Trophoblast cell (in vitro differentiated cells and primary cell): ENCODE results near the gene SCN7A.

Source experiments
- DNase-seq, 2 donors: peaks; one replicate each; pipeline ENCODE4 v3.0.0-alpha.2; 2016
- H2AFZ ChIP-seq: 2 replicates; pipeline ENCODE4 v1.6.1; 2013; ENCODE audit warnings: low read length, moderate library complexity, mild to moderate bottlenecking; ENCODE audit not compliant: insufficient read depth, poor library complexity
- H2AK5ac ChIP-seq: 2 replicates; pipeline ENCODE4 v1.6.1; 2013; ENCODE audit warnings: mild to moderate bottlenecking, low read length
- H2BK120ac ChIP-seq: 2 replicates; pipeline ENCODE4 v1.6.1; 2013; ENCODE audit warnings: low read length, mild to moderate bottlenecking, moderate library complexity; ENCODE audit not compliant: insufficient read depth, poor library complexity
- H2BK12ac ChIP-seq: 2 replicates; pipeline ENCODE4 v1.6.1; 2013; ENCODE audit warnings: mild to moderate bottlenecking, low read length, moderate library complexity
- H2BK5ac ChIP-seq: 2 replicates; pipeline ENCODE4 v1.6.1; 2013; ENCODE audit warnings: low read length, low read depth, moderate library complexity, mild to moderate bottlenecking; ENCODE audit not compliant: poor library complexity
- H3K14ac ChIP-seq: 2 replicates; pipeline ENCODE4 v1.6.1; 2013; ENCODE audit warnings: mild to moderate bottlenecking, low read length
- H3K18ac ChIP-seq: 2 replicates; pipeline ENCODE4 v1.6.1; 2013; ENCODE audit warnings: mild to moderate bottlenecking, low read length
- H3K23ac ChIP-seq: 2 replicates; pipeline ENCODE4 v1.6.1; 2013; ENCODE audit warnings: low read length
- H3K27ac ChIP-seq: 2 replicates; pipeline ENCODE4 v1.5.1; 2013; ENCODE audit warnings: low read depth, mild to moderate bottlenecking, inconsistent platforms, low read length, moderate library complexity
- H3K27me3 ChIP-seq: 2 replicates; pipeline ENCODE4 v1.6.1; 2013; ENCODE audit warnings: inconsistent platforms, mild to moderate bottlenecking, low read length, moderate library complexity; ENCODE audit not compliant: insufficient read depth
- H3K36me3 ChIP-seq, 2 experiments: 1 replicate in 1 of 2; 2 replicates in 1 of 2; pipeline ENCODE4 v1.6.1; 2013; ENCODE audit warnings: low read length in 2 of 2, mild to moderate bottlenecking in 2 of 2, moderate library complexity in 1 of 2; ENCODE audit not compliant: insufficient read depth in 2 of 2, control insufficient read depth in 1 of 2
- H3K4ac ChIP-seq: 2 replicates; pipeline ENCODE4 v1.6.1; 2013; ENCODE audit warnings: low read depth, mild to moderate bottlenecking, low read length, moderate library complexity
- H3K4me1 ChIP-seq, 2 experiments: 1 replicate in 1 of 2; 2 replicates in 1 of 2; pipeline ENCODE4 v1.6.1; 2013; ENCODE audit warnings: low read length in 2 of 2, mild to moderate bottlenecking in 2 of 2, moderate library complexity in 1 of 2; ENCODE audit not compliant: insufficient read depth in 2 of 2, control insufficient read depth in 1 of 2
- H3K4me2 ChIP-seq: 2 replicates; pipeline ENCODE4 v1.6.1; 2013; ENCODE audit warnings: inconsistent platforms, mild to moderate bottlenecking, low read length, moderate library complexity
- H3K4me3 ChIP-seq: 2 replicates; pipeline ENCODE4 v1.5.1; 2013; ENCODE audit warnings: mild to moderate bottlenecking, low read depth, low read length, inconsistent platforms
- H3K79me1 ChIP-seq: one replicate; pipeline ENCODE4 v1.6.1; 2013; ENCODE audit warnings: low read length
- H3K79me2 ChIP-seq: 2 replicates; pipeline ENCODE4 v1.6.1; 2013; ENCODE audit warnings: low read length, mild to moderate bottlenecking; ENCODE audit not compliant: control insufficient read depth, insufficient read depth, poor library complexity
- H3K9ac ChIP-seq: 2 replicates; pipeline ENCODE4 v1.6.1; 2013; ENCODE audit warnings: mild to moderate bottlenecking, low read length
- H3K9me3 ChIP-seq: 2 replicates; pipeline ENCODE4 v1.6.1; 2013; ENCODE audit warnings: low read depth, mild to moderate bottlenecking, control low read depth, inconsistent platforms, low read length; ENCODE audit not compliant: insufficient read depth
- H4K12ac ChIP-seq: 2 replicates; pipeline ENCODE4 v1.6.1; 2013; ENCODE audit warnings: low read depth, mild to moderate bottlenecking, low read length, moderate library complexity
- H4K8ac ChIP-seq: 2 replicates; pipeline ENCODE4 v1.6.1; 2013; ENCODE audit warnings: low read depth, mild to moderate bottlenecking, low read length, moderate library complexity
- H4K91ac ChIP-seq: one replicate; pipeline ENCODE4 v1.6.1; 2013; ENCODE audit warnings: low read depth, mild to moderate bottlenecking, low read length, moderate library complexity
- WGBS: extraction: QIAGEN DNeasy Blood & Tissue Kit; methylation state at CpG from one replicate; pipeline ENCODE4 v1.1.7; 2013; ENCODE audit warnings: missing lambda C conversion rate; ENCODE audit not compliant: insufficient read length, insufficient coverage; ENCODE audit errors: extremely low coverage; 5-methylcytosine and 5-hydroxymethylcytosine counted together

The SCN7A gene

GRCh38 chr2:166405569-166405926, 88.5 kb downstream of the SCN7A start:
- Histone ChIP-seq H3K79me2 (no peaks in the 10 kb centered on the region), H2BK5ac (no peak overlapping the region), H3K79me1 (no peaks in the 10 kb centered on the region), H3K4me3 (no peak overlapping the region), H3K4me1 (no peaks in the 10 kb centered on the region), H3K9ac (no peak overlapping the region), H3K27ac (no peak overlapping the region), H2BK12ac (no peak overlapping the region), H3K9me3 (no peaks in the 10 kb centered on the region), H4K8ac (no peak overlapping the region), H3K27me3 (no peaks in the 10 kb centered on the region), H4K91ac (no peak overlapping the region), H3K14ac (no peak overlapping the region), H2AFZ (no peak overlapping the region), H4K12ac (no peak overlapping the region), H2BK120ac (no peak overlapping the region), H2AK5ac (no peak overlapping the region), H3K36me3 (no peaks in the 10 kb centered on the region), H3K4me2 (no peak overlapping the region), H3K18ac (no peak overlapping the region), H3K23ac (no peak overlapping the region), H3K4ac (no peak overlapping the region)
- WGBS = no CpG with 5 or more reads among the region's 6 CpGs
- no peak for DNase-seq

GRCh38 chr2:166404831-166405568, 89.0 kb downstream of the SCN7A start:
- Histone ChIP-seq H3K23ac (no peak overlapping the region), H3K4me1 (no peaks in the 10 kb centered on the region), H2AK5ac (no peak overlapping the region), H3K9me3 (no peaks in the 10 kb centered on the region), H2BK12ac (no peak overlapping the region), H3K79me1 (no peaks in the 10 kb centered on the region), H3K27ac (no peak overlapping the region), H3K18ac (no peak overlapping the region), H3K9ac (no peak overlapping the region), H3K4me2 (no peak overlapping the region), H3K4ac (no peak overlapping the region), H3K4me3 (no peak overlapping the region), H3K27me3 (no peaks in the 10 kb centered on the region), H2AFZ (no peak overlapping the region), H3K36me3 (no peaks in the 10 kb centered on the region), H4K12ac (no peak overlapping the region), H4K91ac (no peak overlapping the region), H3K79me2 (no peaks in the 10 kb centered on the region), H3K14ac (no peak overlapping the region), H4K8ac (no peak overlapping the region), H2BK5ac (no peak overlapping the region), H2BK120ac (no peak overlapping the region)
- WGBS = no CpG with 5 or more reads among the region's 2 CpGs
- no peak for DNase-seq

GRCh38 chr2:166394245-166394644, 99.8 kb downstream of the SCN7A start:
- no peak for DNase-seq
- no peak overlapping the region for H2BK5ac ChIP-seq
- no peak overlapping the region for H3K18ac ChIP-seq
- H3K79me2 ChIP-seq = no peaks in the 10 kb centered on the region
- H2BK12ac ChIP-seq = no peak overlapping the region
- H3K4me2 ChIP-seq = no peak overlapping the region
- H3K9me3 ChIP-seq = no peaks in the 10 kb centered on the region
- H3K14ac ChIP-seq = no peak overlapping the region
- no peak overlapping the region for H2AFZ ChIP-seq
- H3K27ac ChIP-seq = no peak overlapping the region
- H3K23ac ChIP-seq = no peak overlapping the region
- no peak overlapping the region for H2BK120ac ChIP-seq
- WGBS = no CpG with 5 or more reads among the region's 1 CpG
- no peak overlapping the region for H3K9ac ChIP-seq
- no peaks in the 10 kb centered on the region for H3K4me1 ChIP-seq
- H3K79me1 ChIP-seq = no peaks in the 10 kb centered on the region
- H2AK5ac ChIP-seq = no peak overlapping the region
- no peaks in the 10 kb centered on the region for H3K27me3 ChIP-seq
- H4K12ac ChIP-seq = no peak overlapping the region
- no peaks in the 10 kb centered on the region for H3K36me3 ChIP-seq
- no peak overlapping the region for H4K91ac ChIP-seq
- H3K4me3 ChIP-seq = no peak overlapping the region
- no peak overlapping the region for H3K4ac ChIP-seq
- H4K8ac ChIP-seq = no peak overlapping the region

- no peak for DNase-seq
- no peak overlapping the region for H3K14ac ChIP-seq
- no peak overlapping the region for H2BK12ac ChIP-seq
- no peaks in the 10 kb centered on the region for H3K4me1 ChIP-seq
- no peaks in the 10 kb centered on the region for H3K27me3 ChIP-seq
- H3K4me2 ChIP-seq = no peak overlapping the region
- no peaks in the 10 kb centered on the region for H3K79me1 ChIP-seq
- H2BK5ac ChIP-seq = no peak overlapping the region
- no peak overlapping the region for H3K27ac ChIP-seq
- WGBS = no CpG with 5 or more reads among the region's 3 CpGs
- no peak overlapping the region for H4K8ac ChIP-seq
- H4K12ac ChIP-seq = no peak overlapping the region
- H3K23ac ChIP-seq = no peak overlapping the region
- no peak overlapping the region for H3K9ac ChIP-seq
- no peak overlapping the region for H2BK120ac ChIP-seq
- H3K4me3 ChIP-seq = no peak overlapping the region
- H3K79me2 ChIP-seq = no peaks in the 10 kb centered on the region
- no peak overlapping the region for H3K4ac ChIP-seq
- H2AFZ ChIP-seq = no peak overlapping the region
- no peak overlapping the region for H4K91ac ChIP-seq
- H3K36me3 ChIP-seq = no peaks in the 10 kb centered on the region
- H2AK5ac ChIP-seq = no peak overlapping the region
- H3K18ac ChIP-seq = no peak overlapping the region
- H3K9me3 ChIP-seq = no peaks in the 10 kb centered on the region
Observed at GRCh38 chr2:166393008-166393407, 101.0 kb downstream of the SCN7A start.
